Right hindlimb (tissue), 1 donor: ENCODE data around the gene USF2.

ENCODE experiments used
- DNase-seq: peaks from one replicate; pipeline ENCODE4 v3.0.0-alpha.2; 2018

USF2 gene

DNA sequence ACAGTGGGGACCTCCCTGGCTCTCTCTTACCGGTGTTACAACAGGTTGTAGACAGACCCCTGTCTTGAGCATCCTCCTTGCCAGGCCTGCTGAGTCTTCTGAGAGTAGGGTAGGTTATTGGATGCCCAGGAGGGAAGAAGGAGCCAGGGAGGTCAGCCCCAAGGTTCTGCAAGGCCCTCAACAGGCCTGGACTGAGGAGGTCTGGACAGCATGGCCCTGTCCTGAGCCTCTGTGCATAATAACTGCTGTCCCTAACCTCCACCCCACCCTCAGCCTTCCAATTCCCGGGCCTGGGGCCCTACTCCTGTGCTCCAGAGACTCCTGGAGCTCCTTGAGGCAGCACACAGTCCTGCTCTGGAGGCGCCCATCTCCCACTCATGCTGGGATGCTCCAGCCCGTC, 60.6 kb downstream of the USF2 start:
- DNase-seq: no peak
